ENCODE data around the gene DOCK3.
"Not testable (repeated sequence)": the region's sequence is repeated elsewhere in the genome, so short reads cannot be mapped to it uniquely, and the experiment has no call there.

DOCK3 gene

DNA sequence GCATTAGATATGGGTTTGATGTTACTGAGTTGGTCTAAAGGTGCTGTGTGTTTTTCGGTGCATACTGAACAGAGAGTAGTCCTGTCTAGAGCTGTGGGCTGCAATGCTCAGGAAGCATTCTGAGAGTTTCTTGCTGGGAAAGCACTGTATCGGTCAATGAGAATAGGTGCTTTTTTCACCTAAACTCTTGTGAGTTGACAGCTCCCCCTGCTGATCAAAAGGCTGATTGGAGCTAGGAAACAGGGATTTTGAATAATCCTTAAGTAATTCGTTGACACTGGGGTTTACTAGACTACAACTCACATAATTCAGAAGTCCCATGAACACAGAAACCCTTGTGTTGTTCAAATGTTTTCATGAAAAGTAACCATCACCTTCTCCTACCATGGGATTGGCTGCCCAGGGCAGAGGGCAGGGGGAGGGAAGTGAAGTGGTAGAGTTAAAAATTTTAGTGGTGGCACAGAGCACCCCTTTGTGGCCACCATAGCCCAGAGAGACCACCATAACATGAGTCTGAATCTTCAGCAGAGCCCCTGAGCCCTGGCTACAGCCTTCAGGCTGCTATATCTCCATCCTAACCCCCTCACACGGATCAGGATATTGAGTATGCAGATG is 697.3 kb downstream of the DOCK3 start:
- DNase-seq (ENCODE audit: low spot score) = peak; percentile 65

DNA sequence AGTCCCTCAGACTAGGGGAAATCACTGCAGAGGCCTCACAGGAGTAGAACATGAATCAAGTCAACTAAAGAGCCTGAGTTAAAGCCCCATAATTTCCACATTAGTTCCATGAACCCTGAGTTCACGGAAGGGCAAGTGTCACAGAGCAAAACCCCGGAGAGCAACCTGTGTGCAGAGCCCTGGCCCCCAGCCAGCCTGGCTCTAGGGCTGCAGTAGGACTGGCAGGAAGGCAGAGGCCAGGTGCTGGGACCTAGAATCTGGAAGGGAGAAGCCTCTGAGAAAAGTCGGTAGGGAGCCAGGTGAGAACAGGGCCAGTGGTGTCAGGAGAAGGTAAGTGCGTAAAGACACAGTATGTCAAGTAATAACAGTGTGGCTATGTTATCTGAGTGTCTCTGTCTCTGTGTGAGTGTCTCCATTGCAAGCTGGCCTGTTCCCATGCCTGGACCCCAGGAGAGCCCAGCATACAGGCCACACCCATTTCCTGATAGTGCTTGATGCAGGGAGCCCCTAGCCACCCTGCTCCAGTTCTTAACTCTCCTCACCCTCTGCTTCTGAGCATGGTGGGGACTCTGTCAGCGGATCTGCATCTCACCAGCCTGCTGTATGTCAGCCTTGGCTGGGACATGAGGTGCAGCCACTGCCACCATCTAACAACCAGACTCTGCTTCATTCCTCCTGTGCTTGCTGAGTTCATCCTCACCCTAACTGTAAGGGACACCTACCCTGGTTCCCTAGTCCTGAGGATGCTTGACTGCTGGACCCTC is 699.1 kb downstream of the DOCK3 start:
- no peak for DNase-seq (ENCODE audit: low spot score)

GRCh38 chr3:51374456-51374855 is 699.7 kb downstream of the DOCK3 start:
- DNase-seq (ENCODE audit: low spot score) = no peak

DNA sequence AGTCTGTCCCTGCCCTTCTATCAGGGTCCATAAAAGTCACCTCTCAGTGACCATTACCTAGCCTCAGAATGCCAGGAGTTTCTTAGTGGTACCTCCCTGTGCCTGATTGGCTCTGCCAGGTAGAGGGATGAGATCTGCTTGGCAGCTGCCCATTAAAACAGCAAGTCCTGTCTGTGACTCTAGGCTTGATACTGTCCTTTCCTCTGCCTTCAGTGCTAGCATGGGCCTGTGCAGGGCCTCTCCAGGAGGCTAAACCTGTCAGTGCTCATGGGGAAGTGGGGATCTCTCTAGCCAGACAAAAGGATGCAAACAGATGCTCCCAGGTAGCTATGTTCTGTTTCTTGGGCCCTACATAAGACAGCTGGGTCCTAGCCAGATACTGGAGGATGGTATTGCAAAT is 700.4 kb downstream of the DOCK3 start:
- DNase-seq (ENCODE audit: low spot score) = no peak

GRCh38 chr3:51375571-51375970 is 700.8 kb downstream of the DOCK3 start:
- no peak for DNase-seq (ENCODE audit: low spot score)

DNA sequence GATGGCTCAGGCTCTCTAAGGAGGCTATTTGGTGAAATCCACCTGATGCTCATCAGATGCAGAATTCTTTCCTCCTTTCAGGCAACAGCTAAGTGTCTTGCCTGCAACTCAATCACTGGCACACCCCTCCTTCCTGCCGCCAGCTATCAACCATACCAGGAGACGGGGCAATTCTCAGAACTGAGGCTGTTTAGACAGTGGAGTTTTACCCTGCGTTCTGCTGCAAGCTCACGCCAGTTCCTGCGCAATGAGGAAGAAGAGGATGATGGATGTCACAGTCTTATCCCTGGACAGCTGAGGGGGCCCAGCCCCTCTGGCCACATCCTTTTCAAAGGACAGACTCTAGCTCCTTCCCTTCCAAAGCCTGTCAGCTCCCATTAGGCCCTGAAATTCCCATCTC is 703.3 kb downstream of the DOCK3 start:
- no peak for DNase-seq (ENCODE audit: low spot score)

- no peak for DNase-seq (ENCODE audit: low spot score)
These were observed 704.0 kb downstream of the DOCK3 start for GRCh38 chr3:51378726-51379125.

DNA sequence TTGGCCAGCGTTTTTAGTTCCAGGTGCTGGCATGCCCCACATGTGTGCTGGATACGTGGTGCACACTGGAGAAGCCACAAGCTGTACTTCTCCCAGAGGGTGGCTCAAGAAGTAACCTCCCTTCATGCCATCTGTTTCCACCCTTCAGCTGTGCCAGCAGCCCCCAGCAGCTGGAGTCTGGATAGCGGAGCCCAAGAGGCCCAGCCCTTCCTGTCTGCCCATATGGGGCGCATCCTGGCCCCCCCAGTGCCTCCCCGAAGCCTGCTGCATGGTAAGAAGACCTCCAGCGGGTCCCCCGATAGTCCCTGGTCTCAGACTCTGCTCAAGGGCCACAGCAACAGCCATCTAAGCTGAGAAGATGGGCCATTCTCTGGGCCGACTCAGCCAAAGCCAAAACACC is 704.6 kb downstream of the DOCK3 start:
- no peak for DNase-seq (ENCODE audit: low spot score)

DNA sequence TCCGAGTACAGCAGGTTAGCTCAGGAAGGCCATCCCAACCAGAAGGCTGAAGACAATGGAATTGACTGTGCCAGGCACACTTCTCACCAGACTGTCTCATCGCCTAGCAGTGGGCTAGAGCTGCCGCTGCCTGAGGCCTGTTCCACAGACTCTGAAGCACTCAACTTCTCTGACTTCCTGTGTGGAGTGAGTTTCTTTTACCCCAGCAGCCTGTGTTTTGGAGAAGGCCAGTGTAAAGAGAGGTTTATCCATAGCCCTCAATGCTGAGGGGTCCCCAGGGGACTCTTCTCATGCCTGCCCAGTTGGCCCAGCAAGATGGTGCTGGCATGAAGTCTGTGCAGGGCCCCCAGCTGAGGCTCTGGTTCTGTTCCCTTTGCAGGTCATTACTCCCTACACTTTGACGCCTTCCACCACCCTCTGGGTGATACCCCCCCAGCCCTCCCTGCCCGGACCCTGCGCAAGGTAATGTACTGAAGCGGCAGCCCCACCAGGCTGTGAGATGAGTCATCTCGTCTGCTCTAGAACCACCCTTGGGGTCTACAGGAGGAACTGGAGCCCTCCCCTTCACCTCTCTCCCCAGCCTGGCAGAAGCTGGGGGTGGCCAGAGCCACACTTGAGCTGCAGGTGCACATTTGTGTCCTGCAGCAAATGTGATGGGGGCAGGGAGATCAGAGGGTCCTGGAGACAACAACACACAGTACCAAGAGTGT is 705.2 kb downstream of the DOCK3 start:
- no peak for DNase-seq (ENCODE audit: low spot score)

- no peak for DNase-seq (ENCODE audit: low spot score)
These were observed 706.0 kb downstream of the DOCK3 start for GRCh38 chr3:51380601-51381332.

DNA sequence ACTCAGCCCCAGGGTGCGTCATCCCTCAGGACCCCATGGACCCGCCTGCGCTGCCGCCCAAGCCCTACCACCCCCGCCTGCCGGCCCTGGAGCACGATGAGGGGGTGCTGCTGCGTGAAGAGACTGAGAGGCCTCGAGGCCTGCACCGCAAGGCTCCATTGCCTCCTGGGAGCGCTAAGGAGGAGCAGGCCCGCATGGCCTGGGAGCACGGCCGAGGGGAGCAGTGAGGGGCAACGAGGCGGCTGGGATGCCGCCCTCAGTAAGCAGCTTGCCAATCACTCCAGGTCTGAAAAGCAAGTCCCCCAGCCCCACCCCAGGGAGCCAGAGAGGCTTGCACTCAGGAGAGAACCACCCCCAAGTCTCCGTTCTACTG is 706.6 kb downstream of the DOCK3 start:
- DNase-seq (ENCODE audit: low spot score) = no peak

DNA sequence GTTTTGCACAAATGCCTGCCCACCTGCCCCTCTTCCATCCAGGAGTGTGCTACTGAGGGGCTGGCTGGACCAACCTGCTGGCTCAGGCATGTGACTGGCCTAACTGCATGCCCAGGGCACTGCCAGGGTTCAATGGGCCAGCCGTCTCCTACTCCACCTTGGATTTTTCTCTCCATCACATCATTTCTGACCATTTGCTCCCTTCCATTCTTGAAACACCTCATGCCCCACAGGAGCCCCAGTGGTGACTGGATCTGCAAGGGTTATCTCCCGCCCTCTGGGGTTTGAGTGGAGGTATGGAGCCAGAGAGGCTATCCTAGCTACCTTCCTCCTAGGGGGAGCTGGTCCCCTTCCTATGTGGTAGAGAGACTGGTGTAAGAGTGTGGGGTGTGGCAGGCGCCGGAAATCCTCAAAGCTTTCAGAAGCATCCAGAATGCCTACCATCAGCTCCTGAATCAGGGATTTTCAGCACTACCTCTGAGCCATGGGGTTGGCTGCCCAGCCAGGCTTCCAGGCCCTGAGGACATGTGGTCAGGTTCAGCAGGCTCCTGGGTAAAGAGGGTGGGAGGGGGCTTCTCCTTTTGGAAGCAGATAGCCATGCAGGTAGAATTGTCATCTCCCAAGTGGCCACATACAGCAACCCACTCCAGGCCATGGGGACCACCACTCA is 707.5 kb downstream of the DOCK3 start:
- no peak for DNase-seq (ENCODE audit: low spot score)

DNA sequence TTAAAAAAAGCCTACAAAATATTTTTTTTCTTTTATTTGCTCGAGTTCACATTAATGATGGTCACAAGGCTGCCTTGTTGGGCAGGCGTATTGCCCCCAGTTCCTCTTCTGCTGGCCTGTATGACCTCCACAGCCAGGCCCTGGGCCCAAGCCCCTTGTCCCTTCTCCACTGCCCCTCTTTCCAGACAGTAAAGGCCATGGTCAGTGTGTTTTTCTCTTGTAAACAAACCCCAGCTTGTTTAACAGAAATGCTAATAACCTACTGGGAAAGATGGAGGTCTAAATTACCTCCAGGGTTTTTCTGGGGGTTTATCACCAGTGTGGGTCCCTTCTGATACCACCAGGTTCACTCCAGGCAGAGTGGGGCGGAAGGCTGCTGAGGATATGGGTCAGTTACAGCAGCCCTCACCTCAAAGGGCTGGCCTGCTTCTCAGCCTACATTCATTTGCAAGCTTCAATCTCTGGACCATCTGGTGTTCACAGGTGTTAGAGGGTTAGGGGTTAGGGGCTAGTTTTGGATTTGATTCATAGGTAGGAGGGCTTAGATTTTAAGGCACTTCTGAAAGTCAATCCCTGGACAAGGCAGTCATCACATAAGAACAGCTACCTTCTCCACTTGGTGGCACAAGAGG is 708.3 kb downstream of the DOCK3 start:
- DNase-seq (ENCODE audit: low spot score) = no peak

DNA sequence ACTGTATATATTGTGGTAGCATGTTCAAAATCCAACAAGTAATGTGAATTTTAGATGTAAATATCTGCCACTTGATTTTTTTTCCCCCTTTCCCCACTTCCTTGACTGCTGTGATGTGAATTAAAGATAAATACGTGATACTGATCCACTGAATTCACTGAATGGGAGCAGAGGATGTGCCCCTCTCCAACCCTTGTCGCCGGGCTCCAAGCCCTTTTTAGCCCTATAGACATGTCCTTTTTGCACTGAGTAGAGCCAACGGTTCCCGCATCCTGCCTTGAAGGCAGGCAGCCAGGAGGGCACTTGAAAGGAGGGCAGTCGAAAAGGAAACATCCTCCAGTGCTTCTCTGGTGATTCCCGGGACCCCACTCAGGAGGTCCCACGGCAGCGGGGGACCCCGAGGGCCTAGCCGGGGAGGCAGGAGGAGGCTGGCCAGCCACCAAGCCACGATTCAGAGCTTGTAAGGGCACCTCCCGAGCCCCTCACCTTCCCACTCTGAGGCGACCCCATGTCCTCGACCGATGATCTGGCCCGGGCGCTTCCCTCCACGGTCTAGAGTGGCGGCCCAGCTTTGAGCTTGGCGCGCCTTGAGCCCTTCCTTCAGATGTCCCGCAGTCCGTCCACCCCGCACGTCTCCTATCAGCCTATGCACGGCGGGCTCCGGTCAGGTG is 709.5 kb downstream of the DOCK3 start:
- DNase-seq (ENCODE audit: low spot score) = no peak

DNA sequence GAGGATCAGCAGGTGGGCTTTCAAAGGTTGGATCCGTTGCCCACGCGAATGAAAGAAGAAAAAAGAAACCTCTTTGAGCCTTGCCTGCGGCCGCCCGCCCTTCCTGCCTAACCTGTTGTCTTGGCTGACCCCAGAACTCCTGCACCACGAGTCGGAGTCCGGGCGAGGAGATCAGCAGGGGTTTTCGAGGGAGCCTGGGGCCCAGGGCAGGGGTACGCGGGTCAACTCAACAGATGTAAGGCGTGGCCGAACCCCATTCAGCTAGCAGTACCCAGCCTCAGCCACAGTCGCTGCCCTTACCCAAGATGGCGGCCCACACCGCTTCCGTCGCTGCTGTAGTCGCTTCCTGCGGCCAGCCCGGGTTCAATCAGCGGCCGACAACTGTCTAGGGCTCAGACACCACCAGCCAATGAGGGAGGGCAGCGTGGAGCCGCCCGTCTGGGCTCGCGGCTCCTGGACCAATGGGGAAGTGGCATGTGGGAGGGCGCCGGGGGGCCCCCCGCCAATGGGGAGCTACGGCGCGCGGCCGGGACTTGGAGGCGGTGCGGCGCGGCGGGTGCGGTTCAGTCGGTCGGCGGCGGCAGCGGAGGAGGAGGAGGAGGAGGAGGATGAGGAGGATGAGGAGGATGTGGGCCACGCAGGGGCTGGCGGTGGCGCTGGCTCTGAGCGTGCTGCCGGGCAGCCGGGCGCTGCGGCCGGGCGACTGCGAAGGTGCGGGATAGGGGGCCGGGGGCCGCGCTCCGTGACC is 710.2 kb downstream of the DOCK3 start, which contains the start of gene MANF:
Gene MANF (plus strand): TSS at position 566 of the 748 bp plus-strand sequence. CDS start 52 bp downstream, at position 618.
- peak; percentile 97 for DNase-seq (ENCODE audit: low spot score)

- no peak for DNase-seq (ENCODE audit: low spot score)
These were observed 710.9 kb downstream of the DOCK3 start for GRCh38 chr3:51385621-51386091.

- DNase-seq (ENCODE audit: low spot score) = no peak
These were observed 711.6 kb downstream of the DOCK3 start for GRCh38 chr3:51386159-51386851.

DNA sequence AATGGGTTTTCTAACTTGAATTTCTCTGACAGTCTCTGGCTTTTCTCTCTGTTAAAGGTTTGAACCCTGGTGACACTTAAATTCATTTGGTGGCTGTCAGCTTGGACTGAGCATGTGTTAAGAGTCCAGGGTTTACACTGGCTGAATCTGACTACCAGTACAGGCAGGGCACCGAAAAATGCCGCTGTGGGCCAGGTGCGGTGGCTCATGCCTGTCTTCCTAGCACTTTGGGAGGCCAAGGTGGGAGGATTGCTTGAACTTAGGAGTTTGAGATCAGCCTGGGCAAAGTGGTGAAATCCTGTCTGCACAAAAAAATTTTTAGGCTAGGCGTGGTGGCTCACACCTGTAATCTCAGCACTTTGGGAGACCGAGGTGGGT is 712.1 kb downstream of the DOCK3 start:
- DNase-seq (ENCODE audit: low spot score) = no peak

DNA sequence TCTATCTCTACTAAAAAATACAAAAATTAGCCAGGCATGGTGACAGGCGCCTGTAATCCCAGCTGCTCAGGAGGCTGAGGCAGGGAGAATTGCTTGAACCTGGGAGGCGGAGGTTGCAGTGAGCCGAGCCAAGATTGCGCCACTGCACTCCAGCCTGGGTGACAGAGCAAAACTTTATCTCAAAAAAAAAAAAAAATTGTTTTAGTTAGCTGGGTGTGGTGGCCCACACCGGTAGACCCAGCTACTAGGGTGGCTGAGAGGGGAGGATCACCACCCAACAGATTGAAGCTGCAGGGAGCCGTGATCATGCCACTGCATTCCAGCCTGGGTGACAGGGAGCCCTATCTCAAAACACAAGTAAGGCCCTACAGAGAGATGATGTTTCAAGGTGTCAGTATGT is 712.6 kb downstream of the DOCK3 start:
- DNase-seq (ENCODE audit: low spot score) = not testable (repeated sequence)

Data from CD4-positive, alpha-beta T cell treated with Interleukin-15 for 4 hours (primary cell).